Stimulated activated CD8-positive, alpha-beta memory T cell treated with anti-CD3 and anti-CD28 coated beads, Interleukin-2, amount 100 ng/mL, for 48 hours (primary cell): ENCODE results near the gene MSH4.
"Not testable (repeated sequence)": the region's sequence is repeated elsewhere in the genome, so short reads cannot be mapped to it uniquely, and the experiment has no call there.

ENCODE experiments used
- DNase-seq, 2 donors: peaks; one replicate each; pipeline ENCODE4 v3.0.0-alpha.2; 2020; ENCODE audit warnings: low read depth in 2 of 2

The MSH4 gene

DNA sequence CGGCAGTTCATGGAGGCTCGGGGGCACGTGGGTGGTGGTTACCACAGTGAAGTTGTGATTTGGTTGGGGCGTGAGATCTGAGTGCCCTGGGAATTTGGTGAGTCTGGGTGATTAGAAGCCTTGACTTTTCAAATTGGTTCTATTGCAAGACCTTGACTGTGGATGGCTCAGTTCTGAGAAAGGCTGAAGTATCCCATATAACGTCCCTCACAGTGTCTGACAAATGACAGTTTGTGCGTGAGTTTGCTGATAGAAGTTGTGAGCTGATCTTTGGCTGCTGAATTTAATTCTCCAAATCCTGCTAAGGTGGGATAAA is 549 bp downstream of the MSH4 start:
- no peak for DNase-seq

DNA sequence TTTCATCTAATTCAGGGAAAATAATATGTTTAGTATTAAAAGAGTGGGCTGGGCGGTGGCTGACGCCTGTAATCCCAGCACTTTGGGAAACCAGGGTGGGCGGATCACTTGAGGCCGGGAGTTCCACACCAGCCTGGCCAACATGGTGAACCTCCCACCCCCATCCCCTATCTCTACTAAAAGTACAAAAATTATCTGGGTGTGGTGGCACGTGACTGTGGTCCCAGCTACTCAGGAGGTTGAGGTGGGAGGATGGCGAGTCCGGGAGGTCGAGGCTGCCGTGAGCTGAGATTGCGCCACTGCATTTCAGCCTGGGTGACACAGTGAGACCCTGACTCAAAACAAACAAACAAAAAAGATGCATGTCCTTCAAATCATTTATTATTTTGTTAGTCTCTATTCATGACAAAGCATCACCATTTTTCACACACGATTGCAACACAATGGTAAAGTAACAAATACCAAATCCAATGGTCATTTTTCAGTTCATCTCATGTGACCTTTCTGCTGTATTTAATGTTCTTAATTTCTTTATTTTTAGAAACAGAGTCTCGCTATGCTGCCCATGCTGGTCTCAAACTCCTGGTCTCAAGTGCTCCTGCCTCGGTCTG is 1.0 kb downstream of the MSH4 start:
- no peak for DNase-seq

DNA sequence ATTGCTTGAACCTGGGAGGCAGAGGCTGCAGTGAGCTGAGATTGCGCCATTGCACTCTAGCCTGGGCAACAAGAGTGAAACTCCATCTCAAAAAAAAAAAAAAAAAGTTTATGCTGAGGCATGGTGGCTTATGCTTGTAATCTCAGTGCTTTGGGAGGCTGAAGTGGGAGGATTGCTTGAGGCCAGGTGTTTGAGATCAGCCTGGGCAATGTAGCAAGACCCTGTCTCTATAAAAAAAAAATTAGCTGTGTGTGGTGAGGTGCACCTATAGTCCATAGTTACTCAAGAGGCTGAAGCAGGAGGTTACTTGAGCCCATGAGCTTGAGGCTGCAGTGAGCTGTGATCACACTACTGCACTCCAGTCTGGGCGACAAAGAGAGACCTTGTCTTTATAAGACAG is 4.8 kb downstream of the MSH4 start:
- DNase-seq, result not testable (repeated sequence)

DNA sequence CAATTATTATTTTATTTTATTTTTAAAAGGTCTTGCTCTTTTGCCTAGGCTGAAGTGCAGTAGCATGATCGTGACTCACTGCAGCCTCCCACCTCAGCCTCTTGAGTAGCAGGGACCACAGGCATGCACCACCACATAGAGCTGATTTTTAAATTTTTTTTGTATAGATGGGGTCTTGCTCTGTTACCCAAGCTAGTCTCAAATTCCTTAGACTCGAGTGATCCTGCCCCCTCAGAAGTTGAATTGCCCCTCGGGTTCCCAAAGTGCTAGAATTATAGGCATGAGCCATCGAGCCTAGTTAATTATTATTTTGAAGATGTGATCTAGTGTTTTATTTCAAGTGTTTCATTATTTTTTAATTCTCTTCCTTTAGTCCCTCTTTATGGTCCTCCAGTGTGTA is 12.2 kb downstream of the MSH4 start:
- no peak for DNase-seq

DNA sequence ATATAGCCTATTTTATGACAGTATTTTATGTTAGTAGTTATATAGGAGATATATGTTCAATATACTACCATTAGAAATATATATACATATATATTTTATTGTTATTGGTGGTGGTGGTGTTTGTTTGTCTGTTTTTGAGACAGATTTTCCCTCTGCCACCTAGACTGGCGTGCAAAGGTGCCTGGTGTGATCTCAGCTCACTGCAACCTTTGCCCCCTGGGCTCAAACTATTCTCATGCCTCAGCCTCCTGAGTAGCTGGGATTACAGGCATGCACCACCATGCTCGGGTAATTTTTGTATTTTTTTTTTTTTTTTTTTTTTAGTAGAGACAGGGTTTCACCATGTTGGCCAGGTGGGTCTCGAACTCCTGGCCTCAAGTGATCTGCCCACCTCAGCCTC is 13.4 kb downstream of the MSH4 start:
- DNase-seq, result not testable (repeated sequence)

DNA sequence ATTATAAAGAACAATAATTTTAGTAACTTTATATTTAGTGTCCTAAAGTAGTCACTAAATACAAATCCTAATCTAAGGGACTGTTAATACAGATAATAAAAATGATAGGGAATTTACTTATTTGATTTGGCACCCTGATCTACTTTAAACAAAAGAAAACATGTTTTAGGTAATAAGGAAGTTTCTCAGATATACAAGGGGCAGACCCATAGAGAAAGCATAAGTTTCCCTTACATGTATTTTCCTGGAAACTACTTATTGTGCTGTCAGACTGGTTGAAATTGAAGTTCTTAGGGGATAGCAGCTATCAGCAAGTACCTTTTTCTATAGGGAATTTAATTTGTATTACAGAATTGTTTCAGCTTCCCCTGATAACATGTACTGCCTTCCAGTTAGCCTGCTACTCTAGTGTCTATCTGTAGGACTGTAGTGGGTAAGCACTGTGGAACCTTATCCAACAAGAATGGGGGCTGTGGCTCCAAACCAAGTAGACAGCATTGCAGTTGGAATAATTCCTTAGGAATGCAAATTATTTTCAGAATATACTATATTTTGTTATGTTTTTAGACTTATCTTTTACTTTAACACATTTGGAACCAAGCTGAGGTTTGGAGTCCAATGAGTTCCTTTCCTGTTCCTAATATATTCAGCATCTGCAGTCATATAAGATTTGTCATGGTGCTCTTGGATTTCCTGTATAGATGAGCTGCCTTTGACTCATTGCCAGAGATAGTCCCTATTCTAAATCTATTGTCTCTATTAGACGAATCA is 14.7 kb downstream of the MSH4 start:
- DNase-seq, result no peak

DNA sequence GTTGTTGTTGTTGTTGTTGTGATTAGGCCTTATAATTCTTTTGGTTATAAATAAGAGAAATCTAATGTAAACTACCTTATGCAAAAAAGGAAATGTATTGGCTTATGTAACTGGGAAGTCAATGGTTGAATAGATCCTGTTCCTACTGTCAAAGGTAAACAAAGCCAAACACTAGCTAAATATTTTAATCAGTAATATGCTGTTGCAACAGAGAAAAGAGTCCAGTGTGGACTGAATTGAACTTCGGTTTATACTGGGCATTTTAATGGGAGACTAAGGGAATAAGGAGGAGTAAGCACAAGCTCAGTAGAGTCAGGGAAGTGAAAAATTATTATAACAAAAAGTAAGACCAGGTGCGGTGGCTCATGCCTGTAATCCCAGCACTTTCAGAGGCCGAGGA is 15.4 kb downstream of the MSH4 start:
- no peak for DNase-seq

DNA sequence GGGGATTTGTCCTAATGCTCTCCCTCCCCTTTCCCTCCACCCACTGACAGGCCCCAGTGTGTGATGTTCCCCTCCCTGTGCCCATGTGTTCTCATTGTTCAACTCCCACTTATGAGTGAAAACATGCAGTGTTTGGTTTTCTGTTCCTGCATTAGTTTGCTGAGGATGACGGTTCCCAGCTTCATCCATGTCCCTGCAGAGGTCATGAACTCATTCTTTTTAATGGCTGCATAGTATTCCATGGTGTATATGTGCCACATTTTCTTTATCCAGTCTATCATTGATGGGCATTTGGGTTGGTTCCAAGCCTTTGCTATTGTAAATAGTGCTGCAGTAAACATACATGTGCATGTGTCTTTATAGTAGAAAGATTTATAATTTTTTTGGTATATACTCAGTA is 26.9 kb downstream of the MSH4 start:
- not testable (repeated sequence) for DNase-seq

DNA sequence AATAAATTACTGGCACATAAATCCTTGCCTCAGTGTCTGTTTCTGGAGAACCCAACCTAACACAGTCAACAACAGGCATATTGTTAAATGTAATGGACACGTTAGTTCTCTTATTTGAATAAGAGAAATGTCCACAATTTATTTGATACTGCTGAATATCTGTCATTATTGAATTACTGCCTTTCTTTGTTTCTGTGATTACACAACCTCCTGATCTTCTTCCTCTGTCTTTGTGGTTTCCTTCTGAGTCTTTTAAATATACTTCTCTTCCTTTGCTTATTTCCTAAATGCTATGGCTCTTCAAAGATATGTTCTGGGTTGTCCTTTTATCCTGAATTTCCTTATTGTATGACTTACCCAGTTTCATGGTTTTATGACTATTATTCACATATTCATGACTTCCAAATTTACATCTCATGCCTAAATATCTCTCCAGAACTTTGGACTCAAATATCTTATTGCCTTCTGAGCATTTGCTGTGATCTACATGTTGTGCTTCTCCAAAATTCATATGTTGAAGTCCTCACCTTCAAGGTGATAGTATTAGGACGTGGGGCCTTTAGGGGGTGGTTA is 39.9 kb downstream of the MSH4 start:
- DNase-seq, result no peak

DNA sequence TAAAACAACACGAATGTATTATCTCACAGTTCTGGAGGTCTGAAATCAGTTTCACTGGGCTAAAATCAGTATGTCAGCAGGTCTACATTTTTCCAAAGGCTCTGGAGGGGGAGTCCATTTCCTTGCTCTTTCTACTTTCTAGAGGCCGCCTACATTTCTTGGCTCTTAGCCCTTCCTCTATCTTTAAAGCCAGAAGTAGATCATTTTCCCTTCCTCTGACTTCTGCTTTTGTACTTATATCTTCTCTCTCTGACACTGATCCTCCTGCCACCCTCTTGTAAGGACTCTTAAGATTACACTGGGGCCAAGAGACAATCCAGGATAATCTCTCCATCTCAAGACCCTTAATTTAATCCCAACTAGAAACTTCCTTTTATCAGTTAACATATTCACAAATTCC is 41.4 kb downstream of the MSH4 start:
- no peak for DNase-seq

DNA sequence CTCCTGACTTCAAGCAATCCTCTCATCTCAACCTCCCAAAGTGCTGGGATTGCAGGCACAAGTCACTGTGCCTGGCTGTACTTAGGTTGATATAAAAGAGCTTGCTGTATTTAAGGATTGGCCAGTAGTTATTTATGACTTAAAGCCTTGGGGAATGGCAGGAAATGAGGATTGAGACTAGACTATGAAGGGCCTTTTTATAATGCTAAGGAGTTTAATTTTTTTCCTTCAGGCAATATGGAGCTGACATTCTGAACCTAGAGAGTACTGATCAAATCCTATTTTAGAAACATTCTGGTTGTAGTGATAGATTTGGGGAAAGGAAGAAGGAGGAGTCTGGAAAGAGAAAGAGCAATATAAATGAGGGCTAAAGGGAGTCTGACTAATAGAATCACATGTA is 44.7 kb downstream of the MSH4 start:
- no peak for DNase-seq

DNA sequence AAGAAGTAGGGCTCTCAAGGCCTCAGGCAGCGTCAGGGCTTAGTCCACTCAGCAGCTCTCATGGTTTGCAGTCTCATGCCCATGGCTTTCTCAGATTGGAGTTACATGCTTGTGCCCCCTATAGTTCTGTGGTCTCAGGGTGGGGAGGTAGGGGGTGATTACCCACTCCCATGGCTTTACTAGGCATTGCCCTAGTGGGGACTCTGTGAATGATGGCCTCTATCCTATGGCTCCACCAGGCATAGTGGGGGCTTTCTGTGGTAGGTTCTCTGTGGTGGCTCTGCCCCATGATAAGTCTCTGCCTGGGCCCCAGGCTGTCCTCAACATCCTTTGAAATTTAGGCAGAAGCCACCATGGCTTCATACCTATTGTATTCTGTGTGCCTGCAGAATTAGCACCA is 48.9 kb downstream of the MSH4 start:
- no peak for DNase-seq

DNA sequence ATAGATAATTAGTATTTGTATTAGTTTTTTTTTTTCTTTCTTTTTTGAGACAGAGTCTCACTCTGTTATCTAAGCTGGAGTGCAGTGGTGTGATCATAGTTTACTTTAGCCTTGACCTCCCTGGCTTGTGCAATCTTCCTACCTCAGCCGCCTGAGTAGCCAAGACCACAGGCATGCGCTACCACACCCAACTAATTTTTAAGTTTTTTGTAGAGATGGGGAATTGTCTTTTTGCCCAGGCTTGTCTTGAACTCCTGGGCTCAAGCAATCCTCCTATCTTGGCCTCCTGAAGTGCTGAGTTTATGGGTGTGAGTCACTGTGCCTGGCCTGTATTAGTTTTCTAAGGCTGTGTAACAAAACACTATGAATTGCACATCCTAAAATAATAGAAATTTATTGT is 58.3 kb downstream of the MSH4 start:
- no peak for DNase-seq

DNA sequence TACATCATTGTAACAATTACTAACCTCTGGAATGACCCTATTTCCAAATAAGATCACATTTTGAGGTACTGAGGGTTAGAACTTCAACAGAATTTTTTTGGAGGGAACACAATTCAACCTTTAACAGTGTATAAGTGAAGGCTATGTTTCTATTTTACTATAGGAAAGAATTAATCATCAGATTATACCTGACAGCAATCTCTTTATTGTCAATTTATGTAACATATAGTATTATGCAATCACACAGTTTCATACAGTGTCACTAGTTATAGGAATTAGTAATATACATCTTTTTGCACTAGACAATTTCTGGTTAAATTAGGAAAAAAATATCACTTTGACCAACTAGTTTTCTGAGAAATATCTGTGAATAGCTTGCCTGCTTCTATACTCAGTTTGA is 59.1 kb downstream of the MSH4 start:
- no peak for DNase-seq

DNA sequence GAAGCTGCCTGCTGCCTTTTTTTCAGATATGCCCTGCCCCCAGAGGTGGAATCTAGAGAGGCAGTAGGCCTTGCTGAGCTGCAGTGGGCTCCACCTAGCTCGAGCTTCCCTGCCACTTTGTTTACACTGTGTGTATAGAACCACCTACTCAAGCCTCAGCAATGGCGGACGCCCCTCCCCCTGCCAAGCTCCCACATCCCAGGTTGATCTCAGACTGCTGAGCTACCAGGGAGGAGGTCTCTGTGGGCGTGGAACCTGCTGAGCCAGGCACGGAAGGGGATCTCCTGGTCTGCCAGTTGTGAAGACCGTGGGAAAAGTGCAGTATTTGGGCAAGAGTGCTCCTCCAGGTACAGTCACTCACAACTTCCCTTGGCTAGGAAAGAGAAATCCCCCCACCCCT is 65.1 kb downstream of the MSH4 start:
- DNase-seq, result no peak

DNA sequence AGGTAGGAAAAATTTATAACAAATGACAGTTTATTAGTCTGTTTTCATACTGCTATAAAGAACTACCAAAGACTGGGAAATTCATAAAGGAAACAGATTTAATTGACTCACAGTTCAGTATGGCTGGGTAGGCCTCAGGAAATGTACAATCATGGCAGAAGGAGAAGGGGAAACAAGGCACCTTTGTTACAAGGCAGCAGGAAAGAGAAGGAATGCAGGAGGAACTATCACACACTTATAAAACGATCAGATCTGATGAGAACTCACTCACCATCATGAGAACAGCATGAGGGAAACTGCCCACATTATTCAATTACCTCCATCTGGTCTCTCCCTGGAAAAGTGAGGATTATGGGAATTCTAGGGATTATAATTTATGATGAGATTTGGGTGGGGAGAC is 74.3 kb downstream of the MSH4 start:
- DNase-seq, result no peak

DNA sequence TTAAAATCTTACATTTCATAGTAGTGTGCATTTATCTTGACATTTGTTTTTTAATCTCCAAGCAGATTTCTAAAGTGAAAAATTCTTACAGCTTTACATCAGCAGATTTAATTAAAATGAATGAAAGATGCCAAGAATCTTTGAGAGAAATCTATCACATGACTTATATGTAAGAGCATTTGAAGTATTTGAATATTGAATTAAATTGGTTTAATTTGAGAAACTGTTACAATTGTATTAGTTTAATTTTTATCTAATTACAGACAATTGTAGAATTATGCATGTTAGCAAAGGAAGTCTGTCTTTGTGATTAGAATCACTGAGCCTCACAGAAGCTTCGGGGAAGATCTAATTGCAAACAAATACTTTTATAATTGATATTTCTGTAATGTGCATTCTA is 83.3 kb downstream of the MSH4 start:
- DNase-seq, result no peak

DNA sequence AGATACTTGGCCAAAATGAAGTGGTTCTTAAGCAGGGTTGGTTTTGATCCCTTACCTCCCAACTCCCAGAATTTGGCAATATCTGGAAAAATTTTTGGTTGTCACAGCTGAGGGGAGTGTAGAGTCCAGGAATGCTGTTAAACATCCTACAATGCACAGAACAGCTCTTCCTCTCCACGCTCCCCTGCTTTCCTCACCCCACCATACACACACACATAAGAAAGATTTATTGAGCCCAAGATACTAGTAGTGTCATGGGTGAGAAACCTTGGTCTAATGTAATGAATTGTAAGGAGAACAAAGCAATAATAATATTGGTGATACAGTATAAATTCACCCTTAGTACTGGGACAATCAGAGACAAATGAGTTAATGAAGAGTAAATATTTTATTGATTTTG is 87.8 kb downstream of the MSH4 start:
- DNase-seq, result no peak

DNA sequence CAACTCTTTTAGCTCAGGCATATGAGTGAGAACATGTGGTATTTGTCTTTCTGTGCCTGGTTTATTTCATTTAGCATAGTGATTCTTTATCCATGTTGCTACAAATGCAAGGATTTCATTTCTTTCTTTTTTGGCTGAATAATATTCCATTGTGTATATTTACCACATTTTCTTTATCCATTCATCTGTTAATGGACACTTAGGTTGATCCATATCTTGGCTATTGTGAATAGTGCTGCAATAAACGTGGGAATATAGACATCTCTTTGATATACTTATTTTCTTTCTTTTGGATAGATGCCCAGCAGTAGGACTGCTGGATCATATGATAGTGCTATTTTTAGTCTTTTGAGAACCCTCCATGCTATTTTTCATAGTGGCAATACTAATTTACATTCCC is 104.7 kb downstream of the MSH4 start:
- no peak for DNase-seq

DNA sequence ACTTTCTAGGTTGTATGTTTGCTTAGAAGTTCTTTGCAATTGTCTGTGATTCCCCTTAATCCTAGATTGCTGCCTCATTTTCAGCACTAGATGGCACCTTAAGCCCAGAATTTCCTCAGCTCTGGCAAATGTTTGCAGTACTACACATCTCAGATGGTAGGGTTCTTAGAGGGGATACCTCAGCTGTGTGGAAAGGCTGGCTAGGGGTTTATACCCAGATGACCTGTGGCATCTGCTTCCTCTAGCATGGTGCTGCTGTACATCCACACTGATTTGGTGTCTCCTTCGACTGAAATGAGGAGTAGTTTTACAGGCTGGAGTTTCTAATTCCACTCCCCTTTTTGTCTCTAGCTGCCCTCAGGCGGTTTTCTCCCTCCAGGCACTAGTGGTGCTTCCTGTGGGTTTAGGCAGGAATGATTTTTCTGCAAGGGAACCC is 112.1 kb downstream of the MSH4 start:
- DNase-seq, result no peak

DNA sequence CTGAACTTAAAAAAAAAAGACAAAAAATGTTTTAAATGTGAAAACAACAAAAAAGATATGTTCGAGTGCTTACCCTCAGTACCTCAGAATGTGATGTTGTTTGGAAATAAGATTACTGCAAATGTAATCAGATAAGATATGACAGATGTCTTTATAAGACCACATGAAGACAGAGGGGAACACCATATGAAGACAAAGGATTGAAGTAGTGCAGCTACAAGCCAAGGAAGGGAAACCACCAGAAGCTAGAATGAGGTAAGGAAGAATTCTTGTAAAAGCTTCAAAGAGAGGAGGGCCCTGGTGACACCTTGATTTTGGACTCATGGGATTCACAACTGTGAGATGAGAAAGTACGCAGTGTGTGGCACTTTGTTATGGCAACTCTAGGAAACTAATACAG is 120.2 kb downstream of the MSH4 start:
- no peak for DNase-seq

DNA sequence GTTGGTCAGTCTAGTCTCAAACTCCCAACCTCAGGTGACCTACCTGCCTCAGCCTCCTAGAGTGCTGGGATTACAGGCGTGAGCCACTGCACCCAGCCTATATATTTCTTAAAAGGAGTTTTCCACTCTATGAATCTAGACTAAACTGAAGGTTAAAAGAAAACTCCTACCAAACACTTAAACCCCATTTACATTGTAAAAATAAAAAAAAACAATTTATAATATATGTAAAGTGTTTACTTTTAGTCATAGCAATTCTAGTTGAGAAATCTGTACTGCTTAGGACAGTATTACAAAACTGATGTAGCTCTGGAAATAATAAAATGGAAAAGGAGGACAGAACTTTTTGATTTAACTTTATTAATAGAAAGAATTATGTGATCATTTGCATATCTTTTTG is 126.0 kb downstream of the MSH4 start:
- no peak for DNase-seq

DNA sequence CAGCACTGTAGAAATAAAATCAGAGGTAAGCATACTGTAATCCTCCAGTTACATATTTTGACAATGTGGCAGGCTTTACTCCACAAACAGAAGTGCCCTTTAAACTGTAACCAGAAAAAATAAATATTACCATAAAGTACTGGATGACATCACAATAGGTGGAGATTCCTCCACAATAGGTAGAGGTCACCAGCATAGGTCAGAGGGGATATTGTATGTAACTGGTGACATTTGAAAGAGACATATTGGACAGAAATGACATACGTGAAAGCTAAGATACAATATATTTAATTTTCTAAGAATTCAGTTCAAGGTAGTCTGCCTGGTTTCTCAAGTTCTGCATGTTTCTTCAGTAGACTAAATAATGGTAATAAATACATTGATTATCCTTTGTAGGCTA is 135.6 kb downstream of the MSH4 start, which contains the start of gene ASB17:
Gene ASB17, minus strand, starts transcription at position 101 of the 400 bp plus-strand sequence. CDS start 113 bp downstream, outside the sequence.
- DNase-seq, result no peak
